Astrocyte (in vitro differentiated cells and primary cell): ENCODE results near the gene ABCA1. TPM values are rescaled to one million over a fixed set of nuclear protein-coding genes. Genes with fewer than 3 reads are reported as not detected.
A peak's percentile ranks its signal among the peaks of the same experiment; 100 is the strongest.

Source experiments
- DNase-seq: peaks from one replicate; pipeline ENCODE4 v3.0.0-alpha.2; 2010; ENCODE audit warnings: low read depth
- FAIRE-seq: peaks from 2 replicates; lab custom pipeline; 2011; peaks lifted over from hg19 to GRCh38; lab: Jason Lieb, UNC
- H2AFZ ChIP-seq: 2 replicates; pipeline ENCODE4 v1.6.0; 2012; ENCODE audit warnings: low read depth, low read length, inconsistent platforms
- H3K27ac ChIP-seq: 2 replicates; pipeline ENCODE4 v1.5.1; 2011; ENCODE audit warnings: low read depth, low read length, inconsistent platforms
- H3K27me3 ChIP-seq: 2 replicates; pipeline ENCODE4 v1.6.0; 2011; ENCODE audit warnings: low read length, inconsistent platforms; ENCODE audit not compliant: insufficient read depth
- H3K36me3 ChIP-seq: 2 replicates; pipeline ENCODE4 v1.5.1; 2011; ENCODE audit warnings: low read length, inconsistent platforms; ENCODE audit not compliant: insufficient read depth
- H3K4me1 ChIP-seq: 2 replicates; pipeline ENCODE4 v1.5.1; 2011; ENCODE audit warnings: low read length, inconsistent platforms; ENCODE audit not compliant: insufficient read depth
- H3K4me2 ChIP-seq: 2 replicates; pipeline ENCODE4 v1.6.0; 2012; ENCODE audit warnings: low read length, inconsistent platforms
- H3K4me3 ChIP-seq: 2 replicates; pipeline ENCODE4 v1.5.1; 2011; ENCODE audit warnings: low read depth, mild to moderate bottlenecking, low read length, inconsistent platforms; ENCODE audit not compliant: insufficient read depth
- H3K79me2 ChIP-seq: 2 replicates; pipeline ENCODE4 v1.6.0; 2012; ENCODE audit warnings: mild to moderate bottlenecking, low read length, inconsistent platforms; ENCODE audit not compliant: insufficient read depth
- H3K9ac ChIP-seq: 2 replicates; pipeline ENCODE4 v1.6.0; 2012; ENCODE audit warnings: mild to moderate bottlenecking, low read length, inconsistent platforms
- H3K9me3 ChIP-seq: 2 replicates; pipeline ENCODE4 v1.5.1; 2012; ENCODE audit warnings: low read depth, mild to moderate bottlenecking, low read length, inconsistent platforms; ENCODE audit not compliant: insufficient read depth
- H4K20me1 ChIP-seq: 2 replicates; pipeline ENCODE4 v1.6.0; 2012; ENCODE audit warnings: low read length, inconsistent platforms; ENCODE audit not compliant: insufficient read depth
- H3K27ac Mint-ChIP-seq: one replicate; pipeline ENCODE4 v1.8.0; 2021; ENCODE audit warnings: mild to moderate bottlenecking, mixed read lengths; ENCODE audit not compliant: unreplicated experiment
- H3K27me3 Mint-ChIP-seq: one replicate; pipeline ENCODE4 v1.8.0; 2021; ENCODE audit warnings: low read depth, mixed read lengths; ENCODE audit not compliant: unreplicated experiment
- H3K36me3 Mint-ChIP-seq: one replicate; pipeline ENCODE4 v1.8.0; 2021; ENCODE audit warnings: low read depth, mixed read lengths; ENCODE audit not compliant: unreplicated experiment
- H3K4me1 Mint-ChIP-seq: one replicate; pipeline ENCODE4 v1.8.0; 2021; ENCODE audit warnings: low read depth, mixed read lengths; ENCODE audit not compliant: unreplicated experiment
- H3K4me3 Mint-ChIP-seq: one replicate; pipeline ENCODE4 v1.8.0; 2021; ENCODE audit warnings: mild to moderate bottlenecking, moderate library complexity, mixed read lengths; ENCODE audit not compliant: unreplicated experiment
- H3K9me3 Mint-ChIP-seq: one replicate; pipeline ENCODE4 v1.8.0; 2021; ENCODE audit warnings: mild to moderate bottlenecking, mixed read lengths; ENCODE audit not compliant: unreplicated experiment
- EZH2 ChIP-seq: IDR thresholded peaks from 2 replicates; pipeline ENCODE4 v1.6.1; 2012; ENCODE audit warnings: mild to moderate bottlenecking, low read length, inconsistent platforms; ENCODE audit not compliant: insufficient read depth
- total RNA-seq: library from RNA; stranded (reverse); gene quantifications from 2 replicates; pipeline ENCODE4 v1.2.1, GENCODE V29; 2021
- TF ChIP-seq, protein P1 (sequence below): IDR thresholded peaks from 2 replicates; pipeline ENCODE4 v1.5.1; 2011; ENCODE audit warnings: low read depth, mild to moderate bottlenecking, inconsistent platforms, low read length, moderate library complexity; ENCODE audit not compliant: insufficient read depth

The ABCA1 gene
- total RNA-seq, 1 donor from 2014 or later, result 109 TPM

DNA sequence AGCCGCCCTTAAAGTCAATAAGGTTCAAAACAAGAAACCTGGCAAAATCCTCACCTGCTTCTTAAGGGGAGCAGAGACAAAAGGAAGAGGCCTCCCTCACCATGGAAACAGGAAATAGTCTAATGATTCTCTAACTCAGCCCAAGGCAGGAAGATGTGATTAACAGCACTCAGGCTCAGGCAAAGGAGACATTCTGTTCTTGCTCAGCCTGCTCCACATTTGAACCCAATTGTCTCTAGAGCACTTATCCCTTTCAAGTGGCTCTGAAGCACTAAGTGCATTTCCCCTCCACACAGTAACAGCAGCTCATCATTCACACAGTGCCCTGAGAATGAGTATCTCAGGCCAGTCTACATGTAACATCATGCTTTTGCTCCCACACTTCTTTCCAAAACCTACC is 91.7 kb downstream of the ABCA1 start:
- TF ChIP-seq, protein P1, sequence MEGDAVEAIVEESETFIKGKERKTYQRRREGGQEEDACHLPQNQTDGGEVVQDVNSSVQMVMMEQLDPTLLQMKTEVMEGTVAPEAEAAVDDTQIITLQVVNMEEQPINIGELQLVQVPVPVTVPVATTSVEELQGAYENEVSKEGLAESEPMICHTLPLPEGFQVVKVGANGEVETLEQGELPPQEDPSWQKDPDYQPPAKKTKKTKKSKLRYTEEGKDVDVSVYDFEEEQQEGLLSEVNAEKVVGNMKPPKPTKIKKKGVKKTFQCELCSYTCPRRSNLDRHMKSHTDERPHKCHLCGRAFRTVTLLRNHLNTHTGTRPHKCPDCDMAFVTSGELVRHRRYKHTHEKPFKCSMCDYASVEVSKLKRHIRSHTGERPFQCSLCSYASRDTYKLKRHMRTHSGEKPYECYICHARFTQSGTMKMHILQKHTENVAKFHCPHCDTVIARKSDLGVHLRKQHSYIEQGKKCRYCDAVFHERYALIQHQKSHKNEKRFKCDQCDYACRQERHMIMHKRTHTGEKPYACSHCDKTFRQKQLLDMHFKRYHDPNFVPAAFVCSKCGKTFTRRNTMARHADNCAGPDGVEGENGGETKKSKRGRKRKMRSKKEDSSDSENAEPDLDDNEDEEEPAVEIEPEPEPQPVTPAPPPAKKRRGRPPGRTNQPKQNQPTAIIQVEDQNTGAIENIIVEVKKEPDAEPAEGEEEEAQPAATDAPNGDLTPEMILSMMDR, result no peak
- TF ChIP-seq EZH2, result no peak
- H3K4me1 ChIP-seq, result peaks cover 13% of the 10 kb centered on the region
- H3K9ac ChIP-seq, result no peak overlapping the region
- no peak overlapping the region for H2AFZ ChIP-seq
- FAIRE-seq (no peak), DNase-seq (no peak)
- Mint-ChIP-seq H3K27me3 (no peaks in the 10 kb centered on the region), H3K27ac (no peak overlapping the region), H3K9me3 (no peaks in the 10 kb centered on the region), H3K36me3 (peaks cover 41% of the 10 kb centered on the region), H3K4me1 (peaks cover 32% of the 10 kb centered on the region), H3K4me3 (no peak overlapping the region)
- H3K4me3 ChIP-seq, result no peak overlapping the region
- no peak overlapping the region for H3K27ac ChIP-seq
- peaks cover 27% of the 10 kb centered on the region for H3K36me3 ChIP-seq
- H3K4me2 ChIP-seq, result no peak overlapping the region
- no peaks in the 10 kb centered on the region for H3K27me3 ChIP-seq
- no peaks in the 10 kb centered on the region for H3K79me2 ChIP-seq
- peaks cover 13% of the 10 kb centered on the region for H4K20me1 ChIP-seq
- H3K9me3 ChIP-seq, result no peaks in the 10 kb centered on the region

DNA sequence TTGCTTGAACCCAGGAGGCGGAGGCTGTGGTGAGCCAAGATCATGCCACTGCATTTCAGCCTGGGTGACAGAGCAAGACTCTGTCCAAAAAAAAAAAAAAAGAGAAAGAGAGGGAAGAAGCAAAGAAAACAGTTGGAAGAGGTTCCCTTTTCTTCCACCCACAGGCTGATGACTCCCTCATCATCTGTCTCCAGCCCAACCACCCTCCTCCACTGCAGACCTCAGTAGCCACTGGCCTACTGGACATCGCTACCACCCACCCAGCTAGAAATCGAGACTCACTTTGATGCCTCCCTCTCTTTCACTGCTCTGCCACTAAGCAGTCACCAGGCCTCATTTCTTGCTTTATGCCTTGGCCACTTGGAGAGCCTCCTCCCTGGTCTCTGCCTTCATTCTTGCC is 92.8 kb downstream of the ABCA1 start:
- Mint-ChIP-seq H3K9me3 (no peaks in the 10 kb centered on the region), H3K27ac (peak overlapping the region; percentile 36), H3K27me3 (no peaks in the 10 kb centered on the region), H3K36me3 (peaks cover 36% of the 10 kb centered on the region), H3K4me1 (peaks cover 40% of the 10 kb centered on the region), H3K4me3 (no peak overlapping the region)
- DNase-seq (peak; percentile 53), FAIRE-seq (no peak)
- TF ChIP-seq EZH2, result no peak
- TF ChIP-seq, protein P1, result no peak
- Histone ChIP-seq H2AFZ (no peak overlapping the region), H3K4me1 (peaks cover 21% of the 10 kb centered on the region), H3K79me2 (no peaks in the 10 kb centered on the region), H3K27me3 (no peaks in the 10 kb centered on the region), H3K4me2 (no peak overlapping the region), H3K4me3 (no peak overlapping the region), H3K9me3 (no peaks in the 10 kb centered on the region), H3K36me3 (peaks cover 27% of the 10 kb centered on the region), H3K9ac (no peak overlapping the region), H4K20me1 (peaks cover 14% of the 10 kb centered on the region), H3K27ac (no peak overlapping the region)

DNA sequence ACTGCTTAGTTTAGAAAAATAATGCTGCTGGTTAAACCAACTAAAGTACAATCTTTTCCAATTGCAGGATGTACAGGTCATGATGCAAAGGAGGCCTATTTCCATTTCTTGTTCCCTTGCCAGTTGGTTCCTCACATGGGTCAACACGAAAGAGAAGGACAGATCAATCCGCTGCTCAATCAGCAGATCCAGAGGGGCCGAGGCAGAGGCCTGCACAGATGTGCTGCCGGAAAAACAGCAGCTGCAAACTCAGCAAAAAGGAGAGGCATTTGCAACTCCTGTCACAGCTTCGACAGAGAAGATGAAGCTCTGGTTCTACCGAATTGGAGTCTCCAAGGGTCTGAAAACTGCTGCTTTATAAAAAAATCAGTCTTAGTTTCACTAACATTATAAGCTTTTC is 94.3 kb downstream of the ABCA1 start:
- Mint-ChIP-seq H3K4me3 (no peak overlapping the region), H3K27me3 (no peaks in the 10 kb centered on the region), H3K36me3 (peaks cover 33% of the 10 kb centered on the region), H3K27ac (no peak overlapping the region), H3K9me3 (no peaks in the 10 kb centered on the region), H3K4me1 (peaks cover 51% of the 10 kb centered on the region)
- FAIRE-seq, result no peak
- H4K20me1 ChIP-seq, result peaks cover 14% of the 10 kb centered on the region
- no peak overlapping the region for H3K4me3 ChIP-seq
- no peaks in the 10 kb centered on the region for H3K79me2 ChIP-seq
- no peak overlapping the region for H3K9ac ChIP-seq
- H3K4me1 ChIP-seq, result peaks cover 30% of the 10 kb centered on the region
- no peaks in the 10 kb centered on the region for H3K9me3 ChIP-seq
- no peak overlapping the region for H3K4me2 ChIP-seq
- H3K27ac ChIP-seq, result no peak overlapping the region
- DNase-seq, result no peak
- TF ChIP-seq, protein P1, result no peak
- no peak for TF ChIP-seq EZH2
- H3K27me3 ChIP-seq, result no peaks in the 10 kb centered on the region
- no peak overlapping the region for H2AFZ ChIP-seq
- peaks cover 26% of the 10 kb centered on the region for H3K36me3 ChIP-seq
